ENCODE results near the gene ATP5PD.
A peak's percentile ranks its signal among the peaks of the same experiment; 100 is the strongest.
"Not testable (repeated sequence)": the region's sequence is repeated elsewhere in the genome, so short reads cannot be mapped to it uniquely, and the experiment has no call there.

The ATP5PD gene

DNA sequence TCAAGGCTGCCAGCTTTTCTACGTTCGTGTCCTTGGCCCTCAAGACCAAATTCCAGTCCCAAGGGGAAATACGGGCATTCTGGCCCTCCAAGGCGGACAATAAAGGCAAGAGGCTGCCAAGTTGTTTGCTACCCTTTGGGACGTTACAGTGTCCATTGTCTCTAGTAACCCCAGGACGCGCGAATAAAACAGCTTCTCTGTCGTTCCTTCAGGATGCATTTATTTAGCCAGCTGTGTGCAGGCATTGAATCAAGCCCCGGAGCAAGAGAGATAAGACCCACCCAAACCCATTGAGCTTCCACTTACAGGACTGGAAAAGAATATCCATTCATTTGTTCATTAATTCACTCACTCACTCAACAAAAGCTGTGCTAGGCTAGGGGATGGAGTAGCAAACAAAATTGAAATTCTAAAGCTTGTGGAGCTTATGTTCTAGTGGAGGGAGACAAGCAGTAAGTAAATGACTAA lies 33.6 kb downstream of the ATP5PD start:
- no peak for DNase-seq

DNA sequence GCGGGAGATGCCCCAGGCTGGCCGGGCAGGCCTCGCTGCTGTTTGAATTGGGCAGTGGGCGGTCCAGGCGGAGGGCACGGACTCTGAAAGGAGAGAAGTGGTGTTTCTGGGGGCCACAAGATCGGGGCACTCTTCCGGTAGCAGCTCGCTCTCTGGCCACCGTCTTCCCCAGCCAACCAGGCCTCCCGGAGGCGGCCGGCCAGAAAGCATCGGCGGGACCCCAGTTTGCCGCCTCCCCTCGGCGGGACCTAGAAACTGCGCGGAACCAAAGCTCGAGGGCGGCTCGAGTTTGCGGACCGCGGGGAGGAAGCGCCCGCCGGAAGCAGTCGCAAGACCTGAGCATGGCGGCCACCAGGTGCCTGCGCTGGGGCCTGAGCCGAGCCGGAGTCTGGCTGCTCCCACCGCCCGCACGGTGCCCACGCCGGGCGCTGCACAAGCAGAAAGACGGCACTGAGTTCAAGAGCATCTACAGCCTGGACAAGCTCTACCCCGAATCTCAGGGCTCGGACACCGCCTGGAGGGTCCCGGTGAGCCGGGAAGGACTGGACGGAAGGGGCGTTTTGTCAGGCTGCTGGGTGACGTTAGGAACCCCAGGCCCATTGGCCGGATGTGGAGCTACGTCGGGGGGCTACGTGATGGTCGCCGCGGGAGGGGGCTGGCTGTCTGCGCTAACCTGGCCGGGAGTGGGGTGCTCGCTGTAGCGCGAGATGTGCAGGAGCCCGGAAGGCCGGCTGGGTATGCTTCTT lies 34.2 kb downstream of the ATP5PD start, which contains the start of gene MRPL58:
Gene MRPL58 (plus strand): TSS at position 325 of the 746 bp plus-strand sequence. CDS start 17 bp downstream, at position 342.
- DNase-seq = peak; percentile 87 to 92 (median 89)

DNA sequence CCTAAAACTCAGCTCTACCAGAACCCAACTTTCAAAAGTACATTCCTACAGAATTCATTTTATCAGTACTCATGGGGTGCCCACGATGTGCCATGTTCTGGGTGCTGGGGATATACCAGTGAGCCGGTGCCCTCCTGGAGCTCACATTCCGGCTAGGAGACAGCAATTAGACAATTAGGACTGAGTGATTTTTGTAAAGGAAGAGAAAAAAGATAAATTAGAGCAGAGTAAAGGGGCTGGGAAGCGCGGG lies 34.7 kb downstream of the ATP5PD start:
- DNase-seq = no peak

DNA sequence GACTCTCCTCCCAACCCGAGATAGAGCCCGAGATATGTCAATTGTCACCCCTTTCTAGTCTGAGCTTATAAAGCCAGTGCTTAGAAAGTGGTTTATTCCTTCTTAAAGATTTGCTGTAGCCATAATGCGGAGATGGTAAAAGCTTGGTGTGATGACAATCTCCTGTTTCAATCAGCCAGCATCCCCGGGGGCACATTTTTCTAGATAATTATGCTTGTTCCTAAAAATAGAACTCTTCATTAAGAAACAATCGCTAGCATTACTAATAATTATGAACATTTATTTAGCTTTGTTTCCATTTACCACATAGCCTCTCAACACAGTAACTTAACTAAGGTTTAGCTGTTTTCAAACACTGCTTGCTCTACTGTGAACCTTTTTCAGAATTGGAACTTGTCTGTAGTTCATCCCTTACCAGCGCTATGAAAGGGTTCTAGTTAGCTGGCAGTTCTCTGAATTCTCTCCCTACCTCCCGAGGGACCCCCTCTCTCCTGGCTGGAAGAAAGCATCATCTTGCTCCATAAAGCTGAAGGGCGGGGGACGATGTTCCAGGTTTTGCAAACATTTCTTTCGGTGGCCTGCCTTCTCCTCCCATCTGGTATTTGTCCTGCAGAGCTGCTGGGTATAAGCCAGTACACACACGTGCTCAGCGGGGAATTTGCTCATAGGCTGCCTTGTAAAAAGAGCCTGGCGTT lies 35.2 kb downstream of the ATP5PD start:
- no peak for DNase-seq

DNA sequence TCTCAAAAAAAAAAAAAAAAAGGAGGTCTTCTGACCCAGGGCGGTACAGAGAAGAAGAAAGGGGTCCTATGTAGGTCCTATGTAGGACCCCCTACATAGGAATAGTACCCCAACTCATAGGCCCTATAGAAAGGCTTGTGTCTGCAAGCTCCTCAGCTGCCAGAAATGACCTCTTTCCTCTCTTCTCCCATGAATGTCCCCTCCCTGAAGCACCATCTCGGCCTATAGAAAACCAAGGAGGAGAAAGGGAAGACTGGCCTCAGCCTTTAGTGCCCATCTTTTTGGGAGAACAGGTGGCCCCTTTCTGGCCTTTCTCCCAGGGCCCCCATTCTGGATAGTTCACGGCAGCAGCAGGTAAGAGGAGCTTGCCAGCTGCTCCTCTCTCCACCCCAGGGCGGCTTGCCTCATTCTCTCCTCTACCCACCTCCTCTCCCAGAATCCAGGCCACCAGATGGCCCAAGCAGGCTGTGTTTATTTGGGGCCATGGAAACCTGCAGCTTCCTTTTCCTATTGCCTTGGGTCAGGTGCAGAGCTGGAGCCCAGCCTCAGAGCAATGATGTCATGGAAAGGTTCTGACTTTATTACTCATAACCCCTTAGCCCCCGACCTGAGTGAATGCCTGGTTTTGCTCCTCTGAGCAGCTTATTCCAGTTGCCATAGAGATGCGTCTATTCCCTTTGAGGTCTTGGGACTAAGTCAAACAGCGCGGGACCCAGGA lies 35.9 kb downstream of the ATP5PD start:
- no peak for DNase-seq

DNA sequence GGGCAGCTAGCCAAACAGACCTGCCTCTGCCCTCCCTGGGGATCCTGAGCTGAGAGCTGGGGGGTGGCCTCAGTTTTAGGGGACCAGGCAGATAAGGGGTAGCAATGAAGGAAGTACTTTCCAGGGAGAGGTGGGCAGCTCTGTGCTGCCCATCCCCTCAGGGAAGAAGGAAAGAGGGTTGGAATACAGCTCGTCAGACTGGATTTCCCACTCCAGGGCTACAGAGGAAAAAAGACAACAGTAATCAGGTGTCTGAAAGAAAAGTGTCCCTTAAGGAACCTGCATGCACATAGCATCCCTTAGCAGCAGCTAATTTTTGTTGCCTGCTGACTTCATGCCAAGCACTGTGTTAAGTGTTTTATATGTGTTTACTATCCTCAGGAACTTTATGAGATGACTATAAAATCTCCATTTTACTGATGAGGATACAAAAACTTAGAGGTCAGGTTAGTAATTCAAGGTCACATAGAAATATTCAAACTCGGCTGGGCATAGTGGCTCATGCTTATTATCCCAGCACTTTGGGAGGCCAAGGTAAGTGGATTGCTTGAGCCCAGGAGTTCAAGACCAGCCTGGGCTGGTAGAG lies 37.5 kb downstream of the ATP5PD start:
- DNase-seq = no peak

DNA sequence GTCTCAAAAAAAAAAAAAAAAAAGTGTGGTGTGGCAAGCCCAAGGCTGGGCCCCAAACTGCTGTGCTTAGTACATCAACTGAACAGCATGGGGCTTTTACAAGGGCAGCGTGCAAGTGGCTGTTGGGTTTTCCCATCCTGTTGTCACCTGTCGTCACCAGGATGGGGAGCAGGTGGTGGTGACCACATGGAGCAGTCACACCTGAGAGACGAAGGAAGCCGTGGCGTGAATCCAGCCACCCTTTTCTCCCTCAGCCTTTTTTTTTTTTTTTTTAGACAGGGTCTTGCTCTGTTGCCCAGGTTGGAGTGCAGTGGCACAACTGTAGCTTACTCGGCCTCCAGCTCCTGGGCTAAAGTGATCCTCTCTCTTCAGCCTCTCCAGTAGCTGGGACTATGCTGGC lies 38.4 kb downstream of the ATP5PD start:
- no peak for DNase-seq

DNA sequence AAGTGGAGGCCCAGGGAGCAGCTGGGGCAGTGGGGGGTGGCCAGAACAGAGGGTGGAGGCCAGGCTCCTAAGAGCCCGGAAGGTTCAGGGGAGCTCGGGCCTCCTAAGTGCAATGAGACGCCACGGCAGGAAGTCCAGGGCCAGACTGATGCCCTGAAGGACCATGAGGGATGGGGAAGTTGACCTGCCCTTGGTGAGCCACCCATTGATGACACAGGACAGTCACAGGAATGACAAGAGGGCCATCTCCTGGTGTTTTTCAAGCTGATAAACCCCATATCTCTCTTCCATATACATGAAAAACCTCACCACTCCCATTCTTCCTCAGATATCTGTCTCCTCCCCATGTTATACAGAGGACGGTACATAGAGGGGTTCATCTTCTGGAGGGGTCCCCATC lies 40.1 kb downstream of the ATP5PD start:
- peak; percentile 55 to 66 (median 57) for DNase-seq

DNA sequence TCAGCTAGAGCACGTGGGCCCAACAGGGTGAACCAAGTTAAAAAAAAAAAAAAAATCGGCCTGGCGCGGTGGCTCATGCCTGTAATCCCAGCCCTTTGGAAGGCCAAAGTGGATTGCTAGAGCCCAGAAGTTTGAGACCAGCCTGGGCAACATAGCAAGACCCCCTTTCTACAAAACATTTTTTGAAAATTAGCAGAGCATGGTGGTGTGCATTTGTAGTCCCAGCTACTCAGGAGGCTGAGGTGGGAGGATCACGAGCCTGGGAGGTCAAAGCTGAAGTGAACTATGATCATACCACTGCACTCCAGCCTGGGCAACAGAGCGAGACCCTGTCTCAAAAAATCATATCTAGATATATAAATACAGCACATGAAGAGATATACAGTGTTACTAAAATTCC lies 40.7 kb downstream of the ATP5PD start:
- DNase-seq = not testable (repeated sequence)

DNA sequence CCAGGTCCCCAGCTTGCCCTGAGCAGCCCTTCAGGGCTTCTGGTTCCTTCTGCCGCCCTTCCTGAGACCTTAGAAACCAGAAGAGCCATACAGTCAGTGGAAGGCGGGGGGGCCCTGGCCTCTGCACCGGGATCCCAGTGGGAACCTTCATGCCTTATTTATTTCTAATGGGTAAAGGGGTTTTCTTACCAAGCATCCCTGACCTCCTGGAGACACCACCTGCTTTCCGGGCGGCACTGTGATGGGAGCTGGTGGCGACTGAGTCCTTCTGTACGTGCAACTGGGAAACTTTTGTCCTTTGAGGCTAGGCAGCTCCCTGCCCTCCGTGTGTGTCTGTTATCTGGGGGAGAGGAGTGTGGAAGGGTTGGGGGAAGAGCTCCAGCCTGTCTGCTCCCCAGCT lies 41.5 kb downstream of the ATP5PD start:
- DNase-seq = no peak

DNA sequence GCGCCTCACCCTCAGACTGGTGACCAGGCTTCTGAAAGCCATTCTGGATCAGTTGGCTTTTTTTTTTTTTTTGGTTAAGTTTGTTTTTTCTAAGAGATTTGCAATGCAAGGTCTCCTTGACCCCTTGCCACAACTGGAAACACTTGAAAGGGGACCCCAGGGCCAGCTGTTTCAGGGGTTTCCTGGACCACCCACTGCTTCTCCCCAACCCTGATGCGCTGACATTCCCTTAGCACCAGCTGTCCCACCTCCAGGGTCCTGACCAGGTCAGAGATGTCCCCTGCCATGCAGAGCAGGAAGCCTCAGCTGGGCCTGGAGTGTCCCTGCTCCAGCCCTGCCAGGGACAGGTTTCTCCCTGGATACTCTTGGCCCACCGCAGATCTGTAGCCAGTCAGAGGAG lies 42.4 kb downstream of the ATP5PD start:
- DNase-seq = no peak

DNA sequence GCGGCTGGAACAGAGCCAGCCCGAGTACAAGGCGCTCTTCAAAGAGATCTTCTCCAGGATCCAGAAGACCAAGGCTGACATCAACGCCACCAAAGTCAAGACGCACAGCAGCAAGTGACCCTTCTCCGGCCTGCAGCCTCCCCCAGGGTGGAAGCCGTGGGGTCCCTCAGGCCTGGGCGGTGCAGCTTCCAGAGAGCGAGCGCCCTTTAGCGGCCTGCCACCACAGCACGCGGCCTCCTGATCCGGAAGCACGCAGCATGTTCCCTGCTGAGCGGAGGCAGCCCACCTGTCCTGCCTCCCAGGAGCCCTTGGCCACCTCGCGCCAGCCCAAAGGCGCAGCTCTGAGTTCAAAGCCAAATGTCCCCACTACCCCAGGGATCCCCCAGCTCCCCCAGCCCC lies 42.8 kb downstream of the ATP5PD start:
- no peak for DNase-seq

DNA sequence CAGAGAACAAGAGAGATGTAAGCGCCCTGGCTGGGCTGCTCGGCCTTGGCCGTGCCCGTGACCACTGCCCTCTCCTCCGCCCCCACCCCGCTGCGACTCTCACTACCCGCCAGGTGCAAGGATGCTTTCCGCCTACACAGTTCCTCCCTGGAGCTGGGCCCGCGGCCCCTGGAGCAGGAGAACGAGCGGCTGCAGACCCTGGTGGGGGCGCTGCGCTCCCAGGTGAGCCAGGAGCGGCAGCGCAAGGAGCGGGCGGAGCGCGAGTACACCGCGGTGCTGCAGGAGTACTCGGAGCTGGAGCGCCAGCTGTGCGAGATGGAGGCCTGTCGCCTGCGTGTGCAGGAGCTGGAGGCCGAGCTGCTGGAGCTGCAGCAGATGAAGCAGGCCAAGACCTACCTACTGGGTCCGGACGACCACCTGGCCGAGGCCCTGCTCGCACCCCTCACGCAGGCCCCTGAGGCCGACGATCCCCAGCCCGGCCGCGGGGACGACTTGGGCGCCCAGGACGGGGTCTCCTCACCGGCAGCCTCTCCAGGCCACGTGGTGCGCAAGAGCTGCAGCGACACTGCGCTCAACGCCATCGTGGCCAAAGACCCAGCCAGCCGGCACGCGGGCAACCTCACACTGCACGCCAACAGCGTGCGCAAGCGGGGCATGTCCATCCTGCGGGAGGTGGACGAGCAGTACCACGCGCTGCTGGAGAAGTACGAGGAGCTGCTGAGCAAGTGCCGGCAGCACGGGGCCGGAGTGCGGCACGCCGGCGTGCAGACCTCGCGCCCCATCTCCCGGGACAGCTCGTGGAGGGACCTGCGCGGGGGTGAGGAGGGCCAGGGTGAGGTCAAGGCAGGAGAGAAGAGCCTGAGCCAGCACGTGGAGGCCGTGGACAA lies 43.5 kb downstream of the ATP5PD start:
- DNase-seq = no peak

DNA sequence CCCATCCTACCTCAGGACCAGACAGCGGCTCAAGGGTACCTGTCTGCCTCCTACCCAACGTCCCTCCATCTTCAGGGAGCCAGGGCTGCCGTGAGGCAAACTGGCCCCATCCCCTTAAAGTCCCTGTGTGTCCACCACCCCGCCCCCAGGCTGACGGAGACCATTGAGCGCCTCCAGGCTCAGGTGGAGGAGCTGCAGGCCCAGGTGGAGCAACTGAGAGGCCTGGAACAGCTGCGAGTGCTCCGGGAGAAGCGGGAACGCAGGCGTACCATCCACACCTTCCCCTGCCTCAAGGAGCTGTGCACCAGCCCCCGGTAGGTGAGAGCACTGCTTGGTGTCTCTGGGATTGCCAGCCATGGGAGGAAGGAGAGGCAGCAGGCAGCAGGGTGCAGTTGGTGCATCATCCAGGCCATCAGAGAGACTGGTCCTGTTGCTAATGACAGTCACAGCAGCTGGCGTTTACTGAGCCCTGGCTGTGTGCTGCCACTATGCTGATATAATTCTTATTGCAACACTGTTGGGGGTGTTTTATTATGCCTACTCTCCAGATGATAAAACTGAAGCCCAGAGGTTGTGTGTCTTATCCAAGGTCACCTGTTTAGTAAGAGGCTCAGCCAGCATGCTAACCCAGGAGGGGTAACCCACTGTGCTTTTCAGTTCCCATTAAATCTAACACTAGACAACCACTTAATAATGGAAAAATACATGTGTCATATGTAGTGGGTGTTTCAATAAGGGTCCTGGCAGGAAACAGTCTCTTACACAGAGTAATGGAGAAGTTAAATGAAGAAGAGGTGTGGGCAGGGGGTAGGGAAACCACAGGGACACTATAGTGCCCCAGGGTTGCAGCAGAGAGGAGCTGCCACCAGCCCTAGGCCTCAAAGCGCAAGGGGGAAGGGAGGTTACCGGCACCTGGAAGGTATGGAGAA lies 44.6 kb downstream of the ATP5PD start:
- DNase-seq = peak; percentile 70 to 78 (median 71)

DNA sequence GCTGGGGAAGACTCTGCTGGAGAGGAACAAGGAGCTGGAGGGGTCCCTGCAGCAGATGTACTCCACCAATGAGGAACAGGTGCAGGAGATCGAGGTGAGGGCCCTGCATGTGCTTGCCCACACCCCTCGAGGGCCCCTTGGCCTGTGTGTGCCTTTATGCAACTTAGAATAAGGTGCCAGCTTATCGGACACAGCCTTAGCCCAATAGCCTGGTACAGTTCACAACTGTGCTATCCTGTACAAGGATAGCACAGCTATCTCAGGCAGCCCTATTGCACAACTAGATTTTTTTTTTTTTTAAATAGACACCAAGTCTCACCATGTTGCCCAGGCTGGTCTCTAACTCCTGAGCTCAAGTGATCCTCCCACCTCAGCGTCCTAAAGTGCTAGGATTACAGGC lies 47.2 kb downstream of the ATP5PD start:
- no peak for DNase-seq

DNA sequence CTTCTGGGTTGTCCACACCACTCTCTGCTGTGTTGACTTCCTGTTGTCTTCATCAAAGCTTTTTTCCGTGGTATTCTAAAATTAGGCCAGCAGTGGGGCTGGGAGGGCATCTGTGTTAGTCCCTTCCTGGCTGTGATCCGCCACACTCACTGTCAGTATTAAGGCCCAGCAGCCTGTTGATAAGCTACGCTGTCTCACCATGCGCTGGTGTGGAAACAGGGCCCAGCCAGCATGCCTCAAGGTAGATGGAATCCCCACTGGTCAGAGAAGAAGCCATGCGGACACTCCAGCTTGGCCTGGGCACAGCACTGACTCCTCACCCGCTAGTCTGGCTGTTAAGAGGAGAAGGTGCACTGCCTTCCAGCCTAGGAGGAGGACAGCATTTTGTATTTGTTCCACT lies 48.0 kb downstream of the ATP5PD start:
- no peak for DNase-seq

DNA sequence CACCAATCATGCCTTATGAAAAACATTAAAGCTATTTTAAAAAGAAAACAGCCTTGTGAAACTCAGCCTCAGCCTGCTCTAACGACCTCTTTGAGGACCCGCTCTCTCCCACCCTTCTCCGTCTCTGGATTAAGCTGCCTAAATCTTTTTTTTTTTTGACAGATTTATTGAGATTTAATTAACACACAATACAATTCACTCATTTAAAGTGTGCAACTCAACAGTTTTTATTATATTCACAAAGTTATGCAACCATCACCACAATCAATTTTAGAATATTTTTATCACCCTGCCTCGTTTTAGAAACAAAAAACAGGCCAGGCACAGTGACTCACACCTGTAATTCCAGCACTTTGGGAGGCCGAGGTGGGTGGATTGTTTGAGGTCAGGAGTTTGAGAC lies 50.9 kb downstream of the ATP5PD start:
- DNase-seq = no peak

DNA sequence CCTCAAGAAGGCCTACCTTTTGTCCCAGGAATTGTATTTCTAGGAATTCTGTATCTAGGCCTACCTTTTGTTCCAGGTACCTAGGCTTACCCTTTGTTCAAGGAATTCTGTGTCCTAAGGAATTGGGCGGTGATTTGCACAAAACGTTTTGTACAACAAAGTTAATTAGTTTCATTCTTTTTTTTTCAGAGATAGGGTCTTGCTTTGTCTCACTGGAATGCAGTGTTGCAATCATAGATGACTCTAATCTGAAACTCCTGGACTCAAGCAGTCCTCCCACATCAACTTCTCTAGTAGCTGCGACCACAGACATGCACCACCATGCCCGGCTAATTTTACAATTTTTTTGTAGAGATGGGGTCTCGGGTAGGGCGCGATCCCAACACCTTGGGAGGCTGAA lies 52.3 kb downstream of the ATP5PD start:
- no peak for DNase-seq

DNA sequence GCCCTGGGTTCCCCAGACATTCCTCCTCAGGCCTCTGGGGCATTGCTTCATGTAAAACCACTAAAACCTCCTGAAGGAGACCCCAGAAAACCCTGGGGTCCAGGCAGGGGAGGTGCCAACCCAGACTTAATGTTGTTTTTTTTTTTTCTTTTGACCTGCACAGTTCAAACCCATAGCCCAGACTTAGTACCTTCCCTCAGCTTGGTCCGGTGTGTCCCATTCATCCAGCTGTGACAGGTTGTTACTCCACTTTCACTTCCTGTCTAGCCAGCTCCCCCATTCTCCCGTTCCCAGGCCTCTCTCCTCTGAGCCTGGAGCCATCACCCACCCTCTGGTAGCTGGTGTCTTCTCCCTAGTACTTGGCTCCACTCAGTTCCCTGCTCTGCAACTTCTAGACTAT lies 54.5 kb downstream of the ATP5PD start:
- no peak for DNase-seq

DNA sequence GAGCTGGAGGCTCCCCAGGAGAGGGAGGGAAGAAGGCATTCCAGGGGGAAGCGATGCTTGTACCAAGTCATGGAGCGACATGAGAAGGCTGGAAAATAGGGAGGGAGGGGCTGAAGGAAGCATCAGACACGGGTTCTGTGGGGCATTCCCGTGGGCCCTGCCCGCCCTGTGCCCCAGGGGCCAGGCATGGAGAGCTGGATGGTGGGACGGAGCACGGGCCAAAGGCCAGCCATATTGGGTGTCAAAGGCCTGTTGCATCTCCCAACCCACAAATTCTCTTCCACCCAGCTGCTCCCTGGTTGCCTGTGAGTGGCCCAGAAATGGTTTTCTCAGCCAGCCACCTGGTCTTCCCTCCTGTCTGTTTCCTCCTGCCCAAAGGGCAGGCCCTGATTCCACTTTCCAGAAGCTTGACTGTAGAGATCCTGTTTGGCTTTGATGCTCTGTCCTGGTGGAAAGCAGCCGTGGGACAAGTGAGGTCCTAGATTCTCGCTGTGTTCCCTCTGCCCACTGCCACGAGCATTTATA lies 56.1 kb downstream of the ATP5PD start:
- no peak for DNase-seq

All from suppressor macrophage treated with lipopolysaccharide for 1 hour (primary cell).